HEK293T (cell line): Measurements from ENCODE around the gene GBP1.

ENCODE experiments used
- ARNT ChIP-seq: fragments of 450-650 bp; IDR thresholded peaks from 2 replicates; pipeline ENCODE4 v1.6.1; 2017; ENCODE audit warnings: mild to moderate bottlenecking
- BHLHE40 ChIP-seq: fragments of 450-650 bp; IDR thresholded peaks from 2 replicates; pipeline ENCODE4 v1.6.1; 2016; ENCODE audit warnings: mild to moderate bottlenecking, moderate library complexity, borderline replicate concordance
- CTBP1 ChIP-seq: fragments of 450-650 bp; IDR thresholded peaks from 2 replicates; pipeline ENCODE4 v1.6.1; 2016; ENCODE audit warnings: borderline replicate concordance
- FOXA1 ChIP-seq: fragments of 450-650 bp; IDR thresholded peaks from 2 replicates; pipeline ENCODE4 v1.6.1; 2016; ENCODE audit warnings: mild to moderate bottlenecking
- FOXM1 ChIP-seq: fragments of 450-650 bp; IDR thresholded peaks from 2 replicates; pipeline ENCODE4 v1.6.1; 2017; ENCODE audit warnings: mild to moderate bottlenecking, borderline replicate concordance
- SP1 ChIP-seq: fragments of 450-650 bp; IDR thresholded peaks from 2 replicates; pipeline ENCODE4 v1.6.1; 2017

DNA sequence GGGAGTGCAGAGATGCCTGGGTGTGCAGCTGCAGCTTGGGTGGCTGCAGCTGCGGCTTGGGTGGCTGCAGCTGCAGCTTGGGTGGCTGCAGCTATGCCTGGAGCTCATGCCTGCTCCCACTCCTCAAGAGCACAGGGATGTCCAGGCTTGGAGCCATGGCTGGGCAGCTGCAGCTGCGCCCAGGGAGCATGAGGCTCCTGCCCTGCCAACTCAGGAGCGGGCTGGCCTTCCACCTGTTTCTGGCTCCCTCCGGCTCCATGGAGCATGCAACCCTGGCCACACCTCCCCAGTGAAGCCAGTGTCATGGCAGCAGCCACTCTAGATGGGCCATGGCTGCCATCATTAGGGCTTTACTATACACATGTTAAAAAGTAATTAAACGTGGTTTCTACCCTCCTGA lies 21.1 kb downstream of the GBP1 start:
- no peak for TF ChIP-seq SP1
- TF ChIP-seq ARNT = no peak
- no peak for TF ChIP-seq BHLHE40
- no peak for TF ChIP-seq CTBP1
- no peak for TF ChIP-seq FOXM1
- no peak for TF ChIP-seq FOXA1
